Measurements from ENCODE around the gene ZNF784.

DNA sequence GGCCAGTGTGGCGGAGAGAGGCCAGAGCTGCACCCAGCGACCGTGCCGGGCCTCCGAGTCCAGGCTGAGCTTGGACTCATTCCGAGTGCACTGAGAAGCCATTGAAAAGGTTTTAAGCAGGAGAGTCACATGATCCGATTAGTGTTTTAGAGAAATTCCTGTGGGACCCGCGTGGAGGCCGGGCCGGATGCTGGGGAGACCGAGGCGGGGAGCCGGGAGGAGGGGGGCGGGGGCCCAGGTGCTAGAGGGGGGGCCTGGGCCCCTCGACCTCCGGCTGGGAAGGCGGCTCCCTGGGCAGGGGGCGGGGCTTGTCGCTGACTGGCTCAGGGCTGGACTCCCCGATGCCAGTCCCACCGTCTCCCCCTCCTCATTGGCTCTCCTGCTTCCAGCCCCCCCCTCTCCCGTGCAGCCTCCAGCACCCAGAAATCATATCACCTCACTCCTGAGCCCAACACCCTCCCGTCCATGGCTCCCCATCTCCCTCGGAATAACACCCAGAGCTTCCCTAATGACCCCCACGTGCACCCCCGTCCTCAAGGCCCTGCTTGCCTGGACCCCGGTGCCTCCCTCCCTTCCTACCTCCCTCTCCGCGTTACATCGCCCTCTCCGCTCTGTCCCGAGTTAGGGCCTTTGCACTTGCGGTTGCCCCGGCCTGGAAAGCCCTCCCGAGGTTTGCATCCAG is 38.6 kb downstream of the ZNF784 start:
- TF ChIP-seq EZH2phosphoT487 (IDR thresholded peaks at IDR 0.05; ENCODE audit: borderline replicate concordance, low read depth, low read length): no peak
- TF ChIP-seq, protein P1, sequence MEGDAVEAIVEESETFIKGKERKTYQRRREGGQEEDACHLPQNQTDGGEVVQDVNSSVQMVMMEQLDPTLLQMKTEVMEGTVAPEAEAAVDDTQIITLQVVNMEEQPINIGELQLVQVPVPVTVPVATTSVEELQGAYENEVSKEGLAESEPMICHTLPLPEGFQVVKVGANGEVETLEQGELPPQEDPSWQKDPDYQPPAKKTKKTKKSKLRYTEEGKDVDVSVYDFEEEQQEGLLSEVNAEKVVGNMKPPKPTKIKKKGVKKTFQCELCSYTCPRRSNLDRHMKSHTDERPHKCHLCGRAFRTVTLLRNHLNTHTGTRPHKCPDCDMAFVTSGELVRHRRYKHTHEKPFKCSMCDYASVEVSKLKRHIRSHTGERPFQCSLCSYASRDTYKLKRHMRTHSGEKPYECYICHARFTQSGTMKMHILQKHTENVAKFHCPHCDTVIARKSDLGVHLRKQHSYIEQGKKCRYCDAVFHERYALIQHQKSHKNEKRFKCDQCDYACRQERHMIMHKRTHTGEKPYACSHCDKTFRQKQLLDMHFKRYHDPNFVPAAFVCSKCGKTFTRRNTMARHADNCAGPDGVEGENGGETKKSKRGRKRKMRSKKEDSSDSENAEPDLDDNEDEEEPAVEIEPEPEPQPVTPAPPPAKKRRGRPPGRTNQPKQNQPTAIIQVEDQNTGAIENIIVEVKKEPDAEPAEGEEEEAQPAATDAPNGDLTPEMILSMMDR (conservative IDR thresholded peaks at IDR 0.05; ENCODE audit: low read length): no peak
